ENCODE measurements around the gene SLC18A2.

- no peak for TF ChIP-seq CTCF (IDR thresholded peaks at IDR 0.05; ENCODE audit: low read length)
- TF ChIP-seq EZH2phosphoT487 (IDR thresholded peaks at IDR 0.05; ENCODE audit: low read length): no peak
- TF ChIP-seq EZH2 (optimal IDR thresholded peaks at IDR 0.05; ENCODE audit: low read depth, low read length): no peak
Observed at GRCh38 chr10:117212176-117212575, 28.7 kb upstream of the SLC18A2 start.

Measured in MM.1S (cell line).